ENCODE results near the gene ANTXR1.

GRCh38 chr2:68994864-68995263, 18.1 kb upstream of the ANTXR1 start:
- TF ChIP-seq CTCF (IDR thresholded peaks at IDR 0.05 in 8 of 11, conservative IDR thresholded peaks at IDR 0.05 in 3 of 11): no peak
- no peak for TF ChIP-seq POLR2A (IDR thresholded peaks at IDR 0.05)

Data from spleen (tissue), 7 donors.